ENCODE data around the gene RNASE8.
A peak's percentile ranks its signal among the peaks of the same experiment; 100 is the strongest.
"Not testable (repeated sequence)": the region's sequence is repeated elsewhere in the genome, so short reads cannot be mapped to it uniquely, and the experiment has no call there.

RNASE8 gene

GRCh38 chr14:21057803-21058675, at the start of gene RNASE8:
RNASE8 (plus strand) TSS chr14:21057822; CDS start chr14:21057893, 71 bp downstream.
- no peak for DNase-seq

- DNase-seq: not testable (repeated sequence)
Measured at GRCh38 chr14:21009721-21010120, 47.9 kb upstream of the RNASE8 start.

GRCh38 chr14:21011136-21011535, 46.5 kb upstream of the RNASE8 start:
- no peak for DNase-seq

- peak; percentile 78 for DNase-seq
Measured at GRCh38 chr14:21014761-21015190, 42.8 kb upstream of the RNASE8 start.

GRCh38 chr14:21015312-21015711, 42.3 kb upstream of the RNASE8 start:
- no peak for DNase-seq

- DNase-seq: no peak
Measured at GRCh38 chr14:21016413-21017190, 41.0 kb upstream of the RNASE8 start.

- no peak for DNase-seq
Measured at GRCh38 chr14:21017528-21018245, 39.9 kb upstream of the RNASE8 start.

GRCh38 chr14:21018286-21018685, 39.3 kb upstream of the RNASE8 start:
- no peak for DNase-seq

GRCh38 chr14:21018781-21019180, 38.8 kb upstream of the RNASE8 start:
- DNase-seq: no peak

- DNase-seq: no peak
Measured at GRCh38 chr14:21019366-21019765, 38.3 kb upstream of the RNASE8 start.

GRCh38 chr14:21020977-21021545, 36.6 kb upstream of the RNASE8 start:
- no peak for DNase-seq

- DNase-seq: no peak
Measured at GRCh38 chr14:21022686-21023085, 34.9 kb upstream of the RNASE8 start.

GRCh38 chr14:21023174-21023573, 34.4 kb upstream of the RNASE8 start:
- DNase-seq: no peak

- DNase-seq: no peak
Measured at GRCh38 chr14:21023817-21024584, 33.6 kb upstream of the RNASE8 start.

- peak; percentile 68 for DNase-seq
Measured at GRCh38 chr14:21024585-21025370, 32.8 kb upstream of the RNASE8 start, which contains the start of gene NDRG2. NDRG2 (minus strand) TSS chr14:21025061; CDS start chr14:21023315, 1,746 bp downstream.

- no peak for DNase-seq
Measured at GRCh38 chr14:21025371-21026273, 32.0 kb upstream of the RNASE8 start.

- DNase-seq: no peak
Measured at GRCh38 chr14:21026274-21026987, 31.2 kb upstream of the RNASE8 start.

- no peak for DNase-seq
Measured at GRCh38 chr14:21026988-21027315, 30.7 kb upstream of the RNASE8 start.

- no peak for DNase-seq
Measured at GRCh38 chr14:21029917-21030316, 27.7 kb upstream of the RNASE8 start, which contains the start of gene TPPP2. TPPP2 (plus strand) TSS chr14:21030217; CDS start chr14:21030582, 365 bp downstream.
